Neural cell (in vitro differentiated cells): ENCODE data around the gene ACSS1. TPM values are rescaled to one million over a fixed set of nuclear protein-coding genes. Genes with fewer than 3 reads are reported as not detected.

ENCODE experiments used
- H2AFZ ChIP-seq: fragments of 200-600, 300-800 bp; sonication (generic), shearing (Covaris generic); 2 replicates; pipeline ENCODE4 v1.6.0; 2014; ENCODE audit warnings: low read depth, mild to moderate bottlenecking, antibody characterized with exemption, low read length, moderate library complexity
- H3F3A ChIP-seq: fragments of 200-600 bp; shearing (Covaris generic); 2 replicates; pipeline ENCODE4 v1.6.1; 2016; ENCODE audit warnings: mild to moderate bottlenecking, moderate library complexity, mixed read lengths, antibody characterized with exemption, low read length; ENCODE audit not compliant: insufficient read depth, poor library complexity, severe bottlenecking
- H3K27ac ChIP-seq: fragments of 200-600, 300-800 bp; sonication (generic), shearing (Covaris generic); 2 replicates; pipeline ENCODE4 v1.5.1; 2014; ENCODE audit warnings: mild to moderate bottlenecking, low read length, moderate library complexity
- H3K27me3 ChIP-seq: fragments of 300-800, 200-600 bp; sonication (generic), shearing (Covaris generic); 2 replicates; pipeline ENCODE4 v1.6.0; 2014; ENCODE audit warnings: mild to moderate bottlenecking, low read depth, low read length, moderate library complexity; ENCODE audit not compliant: insufficient read depth
- H3K36me3 ChIP-seq: fragments of 300-800, 200-600 bp; sonication (generic), shearing (Covaris generic); 2 replicates; pipeline ENCODE4 v1.5.1; 2014; ENCODE audit warnings: mild to moderate bottlenecking, antibody characterized with exemption, low read length, moderate library complexity; ENCODE audit not compliant: insufficient read depth
- H3K4me2 ChIP-seq: fragments of 300-800, 200-600 bp; sonication (generic), shearing (Covaris generic); 2 replicates; pipeline ENCODE4 v1.6.0; 2014; ENCODE audit warnings: mild to moderate bottlenecking, low read length
- H3K4me3 ChIP-seq: fragments of 300-800, 200-600 bp; sonication (generic), shearing (Covaris generic); 2 replicates; pipeline ENCODE4 v1.5.1; 2014; ENCODE audit warnings: mild to moderate bottlenecking, low read length, moderate library complexity
- H3K79me2 ChIP-seq: fragments of 200-600 bp; shearing (Covaris generic); replicated peaks from 2 replicates; pipeline ENCODE4 v1.6.0; 2014; ENCODE audit warnings: mild to moderate bottlenecking, low read length, moderate library complexity; ENCODE audit not compliant: insufficient read depth
- H3K9ac ChIP-seq: fragments of 300-800, 200-600 bp; sonication (generic), shearing (Covaris generic); 2 replicates; pipeline ENCODE4 v1.6.1; 2016; ENCODE audit warnings: mild to moderate bottlenecking, low read length, mixed read lengths
- H3K9me2 ChIP-seq: fragments of 200-600 bp; shearing (Covaris generic); 2 replicates; pipeline ENCODE4 v1.6.1; 2016; ENCODE audit warnings: mild to moderate bottlenecking, low read length, mixed read lengths; ENCODE audit not compliant: insufficient read depth
- H3K9me3 ChIP-seq: fragments of 200-600, 300-800 bp; sonication (generic), shearing (Covaris generic); 2 replicates; pipeline ENCODE4 v1.6.1; 2016; ENCODE audit warnings: mild to moderate bottlenecking, mixed run types, low read length, moderate library complexity, mixed read lengths
- H4K20me1 ChIP-seq: fragments of 200-600 bp; shearing (Covaris generic); 2 replicates; pipeline ENCODE4 v1.6.1; 2016; ENCODE audit warnings: mild to moderate bottlenecking, mixed run types; ENCODE audit not compliant: insufficient read depth
- EP300 ChIP-seq: fragments of 450-650 bp; conservative IDR thresholded peaks from 2 replicates; pipeline ENCODE4 v1.6.1; 2014; ENCODE audit warnings: antibody characterized with exemption, mild to moderate bottlenecking, moderate library complexity; ENCODE audit not compliant: poor library complexity, severe bottlenecking
- EZH2 ChIP-seq: fragments of 200-600, 300-800 bp; shearing (Covaris generic), sonication (generic); IDR thresholded peaks from 2 replicates; pipeline ENCODE4 v1.6.1; 2014; ENCODE audit warnings: antibody characterized with exemption, low read length, borderline replicate concordance, mild to moderate bottlenecking; ENCODE audit not compliant: insufficient read depth, poor library complexity, severe bottlenecking
- MXI1 ChIP-seq: fragments of 450-650 bp; conservative IDR thresholded peaks from 2 replicates; pipeline ENCODE4 v1.6.1; 2014; ENCODE audit warnings: antibody characterized with exemption, mild to moderate bottlenecking; ENCODE audit not compliant: poor library complexity, severe bottlenecking
- POLR2AphosphoS5 ChIP-seq: IDR thresholded peaks from 2 replicates; pipeline ENCODE4 v1.6.1; 2012
- RAD21 ChIP-seq: fragments of 450-650 bp; conservative IDR thresholded peaks from 2 replicates; pipeline ENCODE4 v1.6.1; 2014; ENCODE audit warnings: antibody characterized with exemption, mild to moderate bottlenecking, moderate library complexity
- SMC3 ChIP-seq: fragments of 450-650 bp; conservative IDR thresholded peaks from 2 replicates; pipeline ENCODE4 v1.6.1; 2014; ENCODE audit warnings: antibody characterized with exemption, mild to moderate bottlenecking, moderate library complexity; ENCODE audit not compliant: poor library complexity
- TAF1 ChIP-seq: IDR thresholded peaks from 2 replicates; pipeline ENCODE4 v1.6.1; 2012; ENCODE audit warnings: low read depth
- polyA plus RNA-seq: library from polyadenylated mRNA; depleted of rRNA; stranded (reverse); fragments of >200 nt; gene quantifications from 2 replicates; pipeline ENCODE4 v1.2.3, GENCODE V29; 2014
- TF ChIP-seq, protein P1 (sequence below): IDR thresholded peaks from 2 replicates; pipeline ENCODE4 v1.6.1; 2012; ENCODE audit warnings: borderline replicate concordance
- TF ChIP-seq, protein P2 (sequence below): fragments of 450-650 bp; IDR thresholded peaks from 2 replicates; pipeline ENCODE4 v1.5.1; 2014; ENCODE audit warnings: antibody characterized with exemption, mild to moderate bottlenecking, moderate library complexity; ENCODE audit not compliant: poor library complexity, severe bottlenecking

ACSS1 gene
- polyA plus RNA-seq, 1 donor from 2014 or later: not detected

DNA sequence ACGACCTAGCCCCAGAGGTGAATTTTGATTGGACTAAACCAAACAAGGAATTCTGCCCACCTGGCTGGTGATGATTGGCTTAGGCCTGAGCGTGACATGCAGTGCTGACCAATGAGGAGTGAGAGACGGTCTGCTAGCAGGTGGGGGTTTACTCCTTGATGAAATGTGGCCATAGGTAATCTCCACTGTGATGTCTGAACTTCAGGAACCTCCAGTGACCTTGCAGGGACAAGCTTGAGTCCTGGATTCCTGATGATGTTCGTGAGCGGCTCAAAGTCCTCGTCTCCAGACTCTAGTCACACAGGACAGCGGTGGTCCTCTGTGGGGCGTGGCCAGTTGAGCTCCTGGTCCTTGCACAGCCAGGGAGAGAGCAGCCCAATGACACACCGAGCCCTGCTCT is 15.6 kb upstream of the ACSS1 start:
- H2AFZ ChIP-seq: no peak overlapping the region
- H3K36me3 ChIP-seq: no peaks in the 10 kb centered on the region
- H3K4me2 ChIP-seq: no peak overlapping the region
- H3F3A ChIP-seq: no peaks in the 10 kb centered on the region
- peaks cover 76% of the 10 kb centered on the region for H3K27me3 ChIP-seq
- H3K9ac ChIP-seq: no peak overlapping the region
- H3K9me3 ChIP-seq: no peaks in the 10 kb centered on the region
- no peaks in the 10 kb centered on the region for H4K20me1 ChIP-seq
- H3K4me3 ChIP-seq: no peak overlapping the region
- no peak overlapping the region for H3K27ac ChIP-seq
- no peaks in the 10 kb centered on the region for H3K9me2 ChIP-seq
- H3K79me2 ChIP-seq: no peaks in the 10 kb centered on the region
- TF ChIP-seq EZH2: no peak
- TF ChIP-seq SMC3: no peak
- TF ChIP-seq, protein P1, sequence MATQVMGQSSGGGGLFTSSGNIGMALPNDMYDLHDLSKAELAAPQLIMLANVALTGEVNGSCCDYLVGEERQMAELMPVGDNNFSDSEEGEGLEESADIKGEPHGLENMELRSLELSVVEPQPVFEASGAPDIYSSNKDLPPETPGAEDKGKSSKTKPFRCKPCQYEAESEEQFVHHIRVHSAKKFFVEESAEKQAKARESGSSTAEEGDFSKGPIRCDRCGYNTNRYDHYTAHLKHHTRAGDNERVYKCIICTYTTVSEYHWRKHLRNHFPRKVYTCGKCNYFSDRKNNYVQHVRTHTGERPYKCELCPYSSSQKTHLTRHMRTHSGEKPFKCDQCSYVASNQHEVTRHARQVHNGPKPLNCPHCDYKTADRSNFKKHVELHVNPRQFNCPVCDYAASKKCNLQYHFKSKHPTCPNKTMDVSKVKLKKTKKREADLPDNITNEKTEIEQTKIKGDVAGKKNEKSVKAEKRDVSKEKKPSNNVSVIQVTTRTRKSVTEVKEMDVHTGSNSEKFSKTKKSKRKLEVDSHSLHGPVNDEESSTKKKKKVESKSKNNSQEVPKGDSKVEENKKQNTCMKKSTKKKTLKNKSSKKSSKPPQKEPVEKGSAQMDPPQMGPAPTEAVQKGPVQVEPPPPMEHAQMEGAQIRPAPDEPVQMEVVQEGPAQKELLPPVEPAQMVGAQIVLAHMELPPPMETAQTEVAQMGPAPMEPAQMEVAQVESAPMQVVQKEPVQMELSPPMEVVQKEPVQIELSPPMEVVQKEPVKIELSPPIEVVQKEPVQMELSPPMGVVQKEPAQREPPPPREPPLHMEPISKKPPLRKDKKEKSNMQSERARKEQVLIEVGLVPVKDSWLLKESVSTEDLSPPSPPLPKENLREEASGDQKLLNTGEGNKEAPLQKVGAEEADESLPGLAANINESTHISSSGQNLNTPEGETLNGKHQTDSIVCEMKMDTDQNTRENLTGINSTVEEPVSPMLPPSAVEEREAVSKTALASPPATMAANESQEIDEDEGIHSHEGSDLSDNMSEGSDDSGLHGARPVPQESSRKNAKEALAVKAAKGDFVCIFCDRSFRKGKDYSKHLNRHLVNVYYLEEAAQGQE: no peak
- TF ChIP-seq POLR2AphosphoS5: no peak
- TF ChIP-seq, protein P2, sequence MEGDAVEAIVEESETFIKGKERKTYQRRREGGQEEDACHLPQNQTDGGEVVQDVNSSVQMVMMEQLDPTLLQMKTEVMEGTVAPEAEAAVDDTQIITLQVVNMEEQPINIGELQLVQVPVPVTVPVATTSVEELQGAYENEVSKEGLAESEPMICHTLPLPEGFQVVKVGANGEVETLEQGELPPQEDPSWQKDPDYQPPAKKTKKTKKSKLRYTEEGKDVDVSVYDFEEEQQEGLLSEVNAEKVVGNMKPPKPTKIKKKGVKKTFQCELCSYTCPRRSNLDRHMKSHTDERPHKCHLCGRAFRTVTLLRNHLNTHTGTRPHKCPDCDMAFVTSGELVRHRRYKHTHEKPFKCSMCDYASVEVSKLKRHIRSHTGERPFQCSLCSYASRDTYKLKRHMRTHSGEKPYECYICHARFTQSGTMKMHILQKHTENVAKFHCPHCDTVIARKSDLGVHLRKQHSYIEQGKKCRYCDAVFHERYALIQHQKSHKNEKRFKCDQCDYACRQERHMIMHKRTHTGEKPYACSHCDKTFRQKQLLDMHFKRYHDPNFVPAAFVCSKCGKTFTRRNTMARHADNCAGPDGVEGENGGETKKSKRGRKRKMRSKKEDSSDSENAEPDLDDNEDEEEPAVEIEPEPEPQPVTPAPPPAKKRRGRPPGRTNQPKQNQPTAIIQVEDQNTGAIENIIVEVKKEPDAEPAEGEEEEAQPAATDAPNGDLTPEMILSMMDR: no peak
- no peak for TF ChIP-seq RAD21
- TF ChIP-seq TAF1: no peak

DNA sequence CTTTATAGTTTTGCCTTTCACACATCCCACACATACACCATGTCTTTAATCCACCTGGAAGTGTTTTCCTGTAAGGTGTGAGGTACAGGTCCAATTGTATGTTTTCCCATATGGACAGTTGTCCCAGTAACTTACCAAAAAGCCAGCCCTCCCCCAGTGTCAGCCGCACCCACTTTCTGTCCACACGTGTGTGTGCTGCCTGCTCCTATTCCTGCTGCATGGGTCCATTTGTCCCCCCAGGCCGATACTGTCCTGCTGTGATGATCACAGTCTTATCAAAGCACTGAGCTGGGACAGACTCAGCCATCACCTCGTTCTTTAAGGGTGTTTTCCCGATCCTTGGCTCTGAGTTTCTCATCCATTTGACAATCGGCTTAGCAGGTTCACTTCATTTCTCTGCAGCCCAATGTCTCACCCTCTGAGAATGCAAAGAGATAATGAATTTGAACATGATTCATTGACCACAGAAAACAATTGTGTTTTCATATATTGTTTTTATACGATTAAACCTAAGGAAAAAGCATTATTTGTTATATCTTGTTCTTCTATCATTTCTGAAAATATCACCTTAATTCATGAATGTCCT is 14.4 kb upstream of the ACSS1 start:
- Histone ChIP-seq H3K27me3 (peaks cover 71% of the 10 kb centered on the region), H3F3A (no peaks in the 10 kb centered on the region), H4K20me1 (no peaks in the 10 kb centered on the region)

More for the DNA sequence above, 14.4 kb upstream of the ACSS1 start:
- no peak overlapping the region for H3K4me2 ChIP-seq
- no peaks in the 10 kb centered on the region for H3K79me2 ChIP-seq
- no peak overlapping the region for H3K4me3 ChIP-seq
- H2AFZ ChIP-seq: no peak overlapping the region
- TF ChIP-seq, protein P1: no peak
- no peak for TF ChIP-seq MXI1
- no peak for TF ChIP-seq RAD21
- TF ChIP-seq SMC3: no peak
- TF ChIP-seq, protein P2: no peak
- TF ChIP-seq EZH2: no peak
- TF ChIP-seq EP300: no peak
- TF ChIP-seq TAF1: no peak
- no peak for TF ChIP-seq POLR2AphosphoS5
- no peaks in the 10 kb centered on the region for H3K9me3 ChIP-seq
- H3K9me2 ChIP-seq: no peaks in the 10 kb centered on the region
- H3K36me3 ChIP-seq: no peaks in the 10 kb centered on the region
- no peak overlapping the region for H3K9ac ChIP-seq
- H3K27ac ChIP-seq: no peak overlapping the region
